GM12878 (cell line): ENCODE results near the gene CCDC57. TPM values are rescaled to one million over a fixed set of nuclear protein-coding genes. Genes with fewer than 3 reads are reported as not detected.
A peak's percentile ranks its signal among the peaks of the same experiment; 100 is the strongest.

Experiments used
- ATAC-seq: fragments of 200-7000 bp; cut with Tn5 transposase; 3 replicates; pipeline ENCODE4 v1.9.1; 2020; ENCODE audit warnings: mild to moderate bottlenecking, moderate library complexity
- BruUV-seq: library from RNA; stranded (reverse); fragments of 400-500 nt; replicated peaks from 2 replicates; lab custom pipeline; 2021; lab: Mats Ljungman, UMichigan
- CTCF ChIA-PET: fragments of 300-600 bp; sonication (Branson Sonifier 250); formaldehyde crosslinking; extraction: SDS; loops from one replicate; lab custom pipeline; 2021; ENCODE audit warnings: inconsistent platforms; lab: Yijun Ruan, JAX
- POLR2A ChIA-PET: fragments of 350-600 bp; formaldehyde crosslinking; extraction: SDS; loops from one replicate; lab custom pipeline; 2021; ENCODE audit warnings: inconsistent platforms; lab: Charles Lee
- RAD21 ChIA-PET: fragments of 300-600 bp; sonication (Branson Sonifier 250); formaldehyde crosslinking; loops from one replicate; lab custom pipeline; 2023; ENCODE audit warnings: antibody characterized with exemption; ENCODE audit not compliant: unreplicated experiment; lab: Charles Lee
- SMC1A ChIA-PET: fragments of 300-600 bp; sonication (Branson Sonifier 250); formaldehyde crosslinking; loops from one replicate; lab custom pipeline; 2023; ENCODE audit not compliant: unreplicated experiment, uncharacterized antibody; lab: Charles Lee
- DNase-seq: peaks from one replicate; pipeline ENCODE4 v3.0.0-alpha.2; 2011; ENCODE audit warnings: low read depth, low spot score
- FAIRE-seq: peaks from 3 replicates; lab custom pipeline; 2011; peaks lifted over from hg19 to GRCh38; lab: Jason Lieb, UNC
- H2AFZ ChIP-seq: 2 replicates; pipeline ENCODE4 v1.6.0; 2011; ENCODE audit warnings: low read depth, low read length, control low read depth; ENCODE audit not compliant: control insufficient read depth
- H3K27ac ChIP-seq: 2 replicates; pipeline ENCODE4 v1.5.1; 2011; ENCODE audit warnings: control low read depth; ENCODE audit not compliant: control insufficient read depth, insufficient read depth
- H3K27me3 ChIP-seq, 2 experiments: replicated peaks in 1 of 2; 2 replicates each; pipeline versions ENCODE4 v1.6.0 to v1.6.1; 2011; ENCODE audit warnings: low read length in 1 of 2; ENCODE audit not compliant: control insufficient read depth in 2 of 2, insufficient read depth in 2 of 2
- H3K36me3 ChIP-seq, 2 experiments: 2 replicates each; pipeline ENCODE4 v1.5.1; 2011; ENCODE audit warnings: low read length in 1 of 2; ENCODE audit not compliant: control insufficient read depth in 2 of 2, insufficient read depth in 2 of 2
- H3K4me1 ChIP-seq: 2 replicates; pipeline ENCODE4 v1.6.1; 2011; ENCODE audit warnings: mild to moderate bottlenecking, low read length, moderate library complexity, mixed read lengths; ENCODE audit not compliant: control insufficient read depth, insufficient read depth
- H3K4me2 ChIP-seq: 2 replicates; pipeline ENCODE4 v1.6.0; 2011; ENCODE audit warnings: control low read depth; ENCODE audit not compliant: control insufficient read depth, insufficient read depth
- H3K4me3 ChIP-seq: fragments of 200-600 bp; sonication (generic); 2 replicates; pipeline ENCODE4 v1.5.1; 2016
- H3K79me2 ChIP-seq: 2 replicates; pipeline ENCODE4 v1.6.0; 2011; ENCODE audit warnings: low read length; ENCODE audit not compliant: control insufficient read depth, insufficient read depth
- H3K9ac ChIP-seq: 2 replicates; pipeline ENCODE4 v1.8.0; 2011; ENCODE audit warnings: low read length, control low read depth, mixed read lengths; ENCODE audit not compliant: control insufficient read depth, insufficient read depth
- H3K9me3 ChIP-seq: replicated peaks from 3 replicates; pipeline ENCODE4 v1.5.1; 2011; ENCODE audit warnings: mild to moderate bottlenecking, low read length; ENCODE audit not compliant: control insufficient read depth, insufficient read depth
- H4K20me1 ChIP-seq: 2 replicates; pipeline ENCODE4 v1.6.0; 2011; ENCODE audit not compliant: control insufficient read depth, insufficient read depth
- FOXK2 ChIP-seq: fragments of 450-650 bp; IDR thresholded peaks from 2 replicates; pipeline ENCODE4 v1.6.1; 2017; ENCODE audit warnings: mild to moderate bottlenecking, moderate library complexity
- PAX5 ChIP-seq: IDR thresholded peaks from 2 replicates; pipeline ENCODE4 v1.6.1; 2011; ENCODE audit warnings: low read depth, low read length, borderline replicate concordance
- POLR2A ChIP-seq: IDR thresholded peaks from 2 replicates; pipeline ENCODE4 v1.6.1; 2011; ENCODE audit warnings: low read depth, mild to moderate bottlenecking, low read length
- POLR2AphosphoS5 ChIP-seq: IDR thresholded peaks from 2 replicates; pipeline ENCODE4 v1.6.1; 2011; ENCODE audit warnings: mild to moderate bottlenecking, low read length, inconsistent platforms
- USF2 ChIP-seq: IDR thresholded peaks from 2 replicates; pipeline ENCODE4 v1.6.1; 2011; ENCODE audit warnings: low read depth, low read length, improper control_type of control experiment, borderline replicate concordance
- WGBS: methylation state at CpG from one replicate; pipeline ENCODE4 v1.1.6; 2016; ENCODE audit warnings: low lambda C conversion rate; ENCODE audit not compliant: insufficient replicate concordance, insufficient coverage; ENCODE audit errors: missing lambda C conversion rate; 5-methylcytosine and 5-hydroxymethylcytosine counted together
- in situ Hi-C: fragments of 300-500 bp; cut with MboI; formaldehyde crosslinking; loops from 9 replicates; pipeline ENCODE4 v1.14.3; 2018; ENCODE audit warnings: mixed read lengths
- intact Hi-C: fragments of 100-400 bp; cut with micrococcal nuclease; formaldehyde crosslinking; loops from one replicate; pipeline ENCODE4 v1.14.2; 2022; ENCODE audit not compliant: unreplicated experiment
- polyA plus RNA-seq, 11 experiments: library from polyadenylated mRNA; depleted of rRNA in 4 of 11; unstranded in 6 of 11; stranded (reverse) in 5 of 11; fragments of >200 nt; fragmentation: Nextera tagmentation in 4 of 11; fragmentation: Illumina TruSeq in 1 of 11; extraction: Ambion mirVana in 4 of 11; extraction: Trizol in 1 of 11; gene quantifications; 1 replicate in 1 of 11; 2 replicates in 10 of 11; pipeline versions ENCODE4 v1.2.1 to v1.2.3, GENCODE V29; 2011 to 2016; ENCODE audit warnings: inconsistent platforms in 2 of 11, missing spikeins in 2 of 11, low read depth in 1 of 11
- total RNA-seq, 4 experiments: library from RNA; depleted of rRNA in 3 of 4; stranded (reverse); fragments of >200 nt in 3 of 4; fragmentation: Illumina TruSeq in 1 of 4; extraction: Trizol in 1 of 4; gene quantifications; 2 replicates each; pipeline versions ENCODE4 v1.2.1 to v1.2.3, GENCODE V29; 2013 to 2021

The CCDC57 gene
- total and polyA plus RNA-seq, 10 of the 15 experiments (the other 5 are each of a cell fraction or from before 2014, with no cell fraction given) = 5.4 to 123 (median 45.8) TPM

DNA sequence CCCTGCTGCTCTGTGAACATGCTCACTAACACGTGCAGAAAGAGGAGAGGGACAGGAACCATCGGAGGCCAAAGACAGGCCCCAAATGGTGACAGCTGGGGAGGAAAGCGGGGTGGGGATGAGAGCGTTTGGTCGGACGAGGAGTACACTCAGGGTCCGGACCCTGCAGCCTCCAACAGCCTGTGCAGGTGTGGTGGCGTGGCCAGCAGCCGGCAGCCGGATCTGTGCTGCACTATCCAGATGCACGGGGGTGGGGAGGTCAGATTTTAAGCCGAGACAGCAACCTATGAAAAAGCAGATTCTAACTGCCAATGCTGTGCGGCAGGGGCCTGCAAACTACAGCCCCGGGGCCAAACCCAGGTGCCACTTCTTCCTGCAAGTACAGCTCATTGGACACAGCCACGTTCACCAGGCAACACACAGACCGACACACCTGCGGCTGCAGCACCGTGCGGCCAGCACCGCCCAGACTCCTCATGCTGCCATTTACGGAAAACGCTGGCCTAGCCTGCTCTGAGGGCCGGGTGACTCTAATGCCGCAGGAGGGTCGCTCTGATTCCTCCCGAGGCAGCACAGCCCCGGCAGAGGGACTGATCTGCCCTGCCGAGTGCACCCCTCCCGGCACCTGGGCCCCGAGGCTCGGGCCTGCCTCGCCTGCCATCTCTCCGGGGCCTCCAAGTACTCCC, 37.4 kb upstream of the CCDC57 start:
- no peak overlapping the region for H3K4me3 ChIP-seq
- POLR2A ChIA-PET = interaction anchor here (0.9 kb wide), 1 partner anchor 152 kb away, joined by 3 read pairs; the partner anchor contains the start of gene FASN
- intact Hi-C loops = no loop called here
- TF ChIP-seq PAX5 = 0 out of 2 replicates have a peak, but pooled peaks have one; percentile 11
- TF ChIP-seq FOXK2 = no peak
- TF ChIP-seq USF2 = no peak
- TF ChIP-seq POLR2AphosphoS5 = 0 out of 2 replicates have a peak, but pooled peaks have one; percentile 50
- TF ChIP-seq POLR2A = peak; percentile 53
- FAIRE-seq = no peak
- no peak overlapping the region for H3K9ac ChIP-seq
- H4K20me1 ChIP-seq = peaks cover 8% of the 10 kb centered on the region
- CTCF ChIA-PET = no interaction called here
- peaks cover 33 to 72% of the 10 kb centered on the region in 2 experiments; a peak in 3 of 4 replicates for H3K36me3 ChIP-seq
- no peak for DNase-seq
- H3K9me3 ChIP-seq = no peaks in the 10 kb centered on the region
- H2AFZ ChIP-seq = no peak overlapping the region
- SMC1A ChIA-PET = no interaction called here
- ATAC-seq = no peak
- no peaks in the 10 kb centered on the region for H3K27me3 ChIP-seq
- H3K4me1 ChIP-seq = no peaks in the 10 kb centered on the region
- no peak overlapping the region for H3K27ac ChIP-seq
- no peak overlapping the region for H3K4me2 ChIP-seq
- in situ Hi-C loops = no loop called here
- RAD21 ChIA-PET = no interaction called here
- H3K79me2 ChIP-seq = no peaks in the 10 kb centered on the region; the same call in 1 of the 2 replicates
- WGBS = 96% methylated on average over 33 of the region's 33 CpGs
- no TSS peak for BruUV-seq
